Activated B cell treated with CpG ODN at 0.5 μM for 24 hours (primary cell): ENCODE data around the gene ITPR3. TPM values are rescaled to one million over a fixed set of nuclear protein-coding genes. Genes with fewer than 3 reads are reported as not detected.

Experiments
- ATAC-seq: fragments of 200-7000 bp; cut with Tn5 transposase; one replicate; pipeline ENCODE4 v1.10.0; 2021; ENCODE audit warnings: low read depth, mild to moderate bottlenecking, moderate library complexity
- CTCF ChIA-PET: fragments of 350-600 bp; sonication (Branson Sonifier 250); formaldehyde crosslinking; loops from one replicate; lab custom pipeline; 2021; ENCODE audit warnings: antibody characterized with exemption; lab: Charles Lee
- POLR2A ChIA-PET: fragments of 350-600 bp; sonication (Branson Sonifier 250); formaldehyde crosslinking; loops from one replicate; lab custom pipeline; 2021; ENCODE audit warnings: antibody characterized with exemption; lab: Charles Lee
- DNase-seq: peaks from one replicate; pipeline ENCODE4 v3.0.0; 2022
- H3K27ac Mint-ChIP-seq: one replicate; pipeline ENCODE4 v1.8.0; 2020; ENCODE audit warnings: mixed read lengths
- H3K27me3 Mint-ChIP-seq: one replicate; pipeline ENCODE4 v1.8.0; 2021; ENCODE audit warnings: mixed read lengths
- H3K36me3 Mint-ChIP-seq: one replicate; pipeline ENCODE4 v1.8.0; 2021; ENCODE audit warnings: low read depth, mixed read lengths
- H3K4me1 Mint-ChIP-seq: one replicate; pipeline ENCODE4 v1.8.0; 2021; ENCODE audit warnings: mixed read lengths
- H3K4me3 Mint-ChIP-seq: one replicate; pipeline ENCODE4 v1.8.0; 2020; ENCODE audit warnings: mild to moderate bottlenecking, mixed read lengths
- H3K9me3 Mint-ChIP-seq: one replicate; pipeline ENCODE4 v1.8.0; 2020; ENCODE audit warnings: mixed read lengths
- intact Hi-C: fragments of 100-400 bp; cut with micrococcal nuclease; formaldehyde crosslinking; loops from one replicate; pipeline ENCODE4 v1.15.1; 2024
- total RNA-seq: library from RNA; stranded (reverse); gene quantifications from 2 replicates; pipeline ENCODE4 v1.2.3, GENCODE V29; 2022
- TF ChIP-seq, protein P1 (sequence below): fragments of 200-600 bp; IDR thresholded peaks from one replicate; pipeline ENCODE4 v1.8.0; 2022; ENCODE audit warnings: antibody characterized with exemption, mild to moderate bottlenecking

The ITPR3 gene
- total RNA-seq, 1 donor from 2014 or later, result 35.5 TPM

DNA sequence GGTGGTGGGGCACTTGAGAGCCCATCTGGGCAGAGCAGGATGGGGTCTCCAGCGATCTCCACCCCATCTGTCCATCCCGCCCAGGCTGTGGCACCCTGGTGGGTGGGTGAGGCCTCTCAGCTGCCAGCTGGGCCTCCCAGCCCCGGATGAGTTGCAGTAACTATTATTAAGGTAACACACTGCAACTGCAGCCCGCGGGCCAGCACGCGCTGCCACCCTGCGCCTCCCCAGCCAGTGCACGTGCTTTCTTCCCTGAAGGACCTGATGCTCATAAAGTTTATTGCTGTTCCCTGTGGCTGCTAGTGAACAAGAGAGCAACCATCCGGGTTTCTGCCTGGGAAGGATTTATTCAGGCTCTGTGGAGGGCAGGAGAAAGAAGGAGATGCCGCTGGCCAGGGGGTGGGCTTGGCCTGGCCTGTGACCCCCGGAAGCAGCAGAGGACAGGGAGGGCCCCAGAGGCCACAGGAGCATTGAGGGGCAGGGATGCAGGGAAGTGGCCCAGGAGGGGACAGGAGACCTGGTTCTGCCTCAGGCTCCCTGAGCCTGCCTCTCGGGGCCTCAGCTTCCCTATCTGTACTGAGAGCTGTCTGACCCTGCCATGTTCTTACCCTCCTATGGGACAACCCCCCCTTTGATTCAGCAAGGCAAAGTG lies 123.9 kb downstream of the ITPR3 start:
- ChIA-PET CTCF (interaction anchor here (0.6 to 2.9 kb wide), 10 partner anchors 17 to 414 kb away, joined by 3 to 23 read pairs (median 3); partner anchors contain the start of gene UQCC2), POLR2A (no interaction called here)
- H3K36me3 Mint-ChIP-seq, result no peaks in the 10 kb centered on the region
- DNase-seq, result no peak
- peaks cover 2% of the 10 kb centered on the region for H3K4me1 Mint-ChIP-seq
- no peaks in the 10 kb centered on the region for H3K9me3 Mint-ChIP-seq
- ATAC-seq, result no peak
- no peak overlapping the region for H3K4me3 Mint-ChIP-seq
- peaks cover 21% of the 10 kb centered on the region for H3K27me3 Mint-ChIP-seq
- intact Hi-C loops, result loop anchor here (1.0 kb wide), 5 partner anchors 34 to 409 kb away; partner anchors contain the start of gene UQCC2
- no peak overlapping the region for H3K27ac Mint-ChIP-seq
- TF ChIP-seq, protein P1, sequence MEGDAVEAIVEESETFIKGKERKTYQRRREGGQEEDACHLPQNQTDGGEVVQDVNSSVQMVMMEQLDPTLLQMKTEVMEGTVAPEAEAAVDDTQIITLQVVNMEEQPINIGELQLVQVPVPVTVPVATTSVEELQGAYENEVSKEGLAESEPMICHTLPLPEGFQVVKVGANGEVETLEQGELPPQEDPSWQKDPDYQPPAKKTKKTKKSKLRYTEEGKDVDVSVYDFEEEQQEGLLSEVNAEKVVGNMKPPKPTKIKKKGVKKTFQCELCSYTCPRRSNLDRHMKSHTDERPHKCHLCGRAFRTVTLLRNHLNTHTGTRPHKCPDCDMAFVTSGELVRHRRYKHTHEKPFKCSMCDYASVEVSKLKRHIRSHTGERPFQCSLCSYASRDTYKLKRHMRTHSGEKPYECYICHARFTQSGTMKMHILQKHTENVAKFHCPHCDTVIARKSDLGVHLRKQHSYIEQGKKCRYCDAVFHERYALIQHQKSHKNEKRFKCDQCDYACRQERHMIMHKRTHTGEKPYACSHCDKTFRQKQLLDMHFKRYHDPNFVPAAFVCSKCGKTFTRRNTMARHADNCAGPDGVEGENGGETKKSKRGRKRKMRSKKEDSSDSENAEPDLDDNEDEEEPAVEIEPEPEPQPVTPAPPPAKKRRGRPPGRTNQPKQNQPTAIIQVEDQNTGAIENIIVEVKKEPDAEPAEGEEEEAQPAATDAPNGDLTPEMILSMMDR, result no peak

DNA sequence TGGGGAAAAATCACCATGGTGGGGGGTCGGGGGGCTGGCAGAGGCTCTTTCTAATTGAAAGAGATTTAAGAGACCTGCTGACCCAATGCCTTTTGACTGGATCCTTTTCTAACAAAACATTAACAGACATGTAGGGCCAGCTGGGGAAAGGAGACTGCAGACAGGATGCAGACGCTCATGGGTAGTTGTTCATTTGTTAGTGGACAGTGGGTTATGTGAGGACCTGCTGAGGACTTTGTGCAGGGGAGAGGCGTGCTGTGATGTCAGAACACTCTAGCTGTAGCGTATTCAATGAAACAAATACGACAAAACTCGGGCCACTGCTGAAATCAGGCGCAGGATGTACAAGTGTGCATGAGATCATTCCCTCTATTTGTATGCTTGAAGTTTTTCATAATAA lies 124.4 kb downstream of the ITPR3 start:
- peaks cover 2% of the 10 kb centered on the region for H3K4me1 Mint-ChIP-seq
- peaks cover 21% of the 10 kb centered on the region for H3K27me3 Mint-ChIP-seq
- TF ChIP-seq, protein P1, result no peak
- DNase-seq, result no peak
- no peaks in the 10 kb centered on the region for H3K9me3 Mint-ChIP-seq
- intact Hi-C loops, result no loop called here
- ATAC-seq, result no peak
- H3K36me3 Mint-ChIP-seq, result no peaks in the 10 kb centered on the region
- CTCF ChIA-PET, result interaction anchor here (0.8 to 1.4 kb wide), 3 partner anchors 156 to 400 kb away, joined by 3 to 4 read pairs (median 3); no protein-coding TSS in a partner anchor
- H3K27ac Mint-ChIP-seq, result no peak overlapping the region
- POLR2A ChIA-PET, result no interaction called here
- no peak overlapping the region for H3K4me3 Mint-ChIP-seq

Other genes with a start within 250 kb of the ITPR3 start
- gene KIFC1, start 229.5 kb upstream of the ITPR3 start, total RNA-seq, result 1.9 and 2.2 TPM in 2 replicates
- gene PHF1, start 210.3 kb upstream of the ITPR3 start, total RNA-seq, result 76.0 and 83.4 TPM in 2 replicates
- gene CUTA, start 203.2 kb upstream of the ITPR3 start, total RNA-seq, result 111 and 120 TPM in 2 replicates
- gene SYNGAP1, start 201.3 kb upstream of the ITPR3 start, total RNA-seq, result 19.5 and 25.4 TPM in 2 replicates
- gene ZBTB9, start 166.7 kb upstream of the ITPR3 start, total RNA-seq, result 10.7 and 12.5 TPM in 2 replicates
- 29.5 and 29.6 TPM in 2 replicates for gene BAK1, start 41.0 kb upstream of the ITPR3 start, total RNA-seq
- 26.2 and 37.5 TPM in 2 replicates for gene UQCC2, start 90.4 kb downstream of the ITPR3 start, total RNA-seq
- not detected in 2 replicates for gene IP6K3, start 125.6 kb downstream of the ITPR3 start, total RNA-seq
- 73.7 and 88.0 TPM in 2 replicates for gene LEMD2, start 167.8 kb downstream of the ITPR3 start, total RNA-seq
- gene MLN, start 182.7 kb downstream of the ITPR3 start, total RNA-seq, result not detected in 2 replicates